NB4 (cell line): Measurements from ENCODE around the gene COL4A2.

Experiments
- DNase-seq: peaks from one replicate; pipeline ENCODE4 v3.0.0; 2010; ENCODE audit warnings: low read depth
- H3K4me3 ChIP-seq: one replicate; pipeline ENCODE4 v1.5.1; 2011; ENCODE audit warnings: mild to moderate bottlenecking, low read depth, low read length, moderate library complexity
- CTCF ChIP-seq: IDR thresholded peaks from one replicate; pipeline ENCODE4 v1.5.1; 2012; ENCODE audit warnings: low read depth, low read length
- MAX ChIP-seq: IDR thresholded peaks from 2 replicates; pipeline ENCODE4 v1.6.1; 2011; ENCODE audit warnings: low read depth, low read length
- MYC ChIP-seq: IDR thresholded peaks from 2 replicates; pipeline ENCODE4 v1.6.1; 2011; ENCODE audit warnings: low read depth, low read length
- POLR2A ChIP-seq: IDR thresholded peaks from 2 replicates; pipeline ENCODE4 v1.6.1; 2011; ENCODE audit warnings: mild to moderate bottlenecking; ENCODE audit not compliant: insufficient read length; ENCODE audit errors: extremely low read depth

The COL4A2 gene

GRCh38 chr13:110447058-110447511, 140.0 kb downstream of the COL4A2 start:
- no peak overlapping the region for H3K4me3 ChIP-seq
- DNase-seq: no peak
- no peak for TF ChIP-seq CTCF
- TF ChIP-seq MYC: no peak
- no peak for TF ChIP-seq POLR2A
- no peak for TF ChIP-seq MAX

- DNase-seq: no peak
- TF ChIP-seq CTCF: no peak
- no peak overlapping the region for H3K4me3 ChIP-seq
These were observed 140.7 kb downstream of the COL4A2 start for GRCh38 chr13:110447801-110448200.

- TF ChIP-seq MYC (no peak), CTCF (no peak), POLR2A (no peak), MAX (no peak)
- DNase-seq: no peak
- H3K4me3 ChIP-seq: no peak overlapping the region
These were observed 141.1 kb downstream of the COL4A2 start for GRCh38 chr13:110448230-110448629.

- TF ChIP-seq POLR2A (no peak), CTCF (no peak), MAX (no peak), MYC (no peak)
These were observed 141.6 kb downstream of the COL4A2 start for GRCh38 chr13:110448677-110449076.

GRCh38 chr13:110449219-110450015, 142.3 kb downstream of the COL4A2 start:
- no peak for DNase-seq
- H3K4me3 ChIP-seq: no peak overlapping the region
- TF ChIP-seq CTCF (no peak), MAX (no peak), MYC (no peak), POLR2A (no peak)

More at GRCh38 chr13:110448677-110449076, 141.6 kb downstream of the COL4A2 start:
- H3K4me3 ChIP-seq: no peak overlapping the region
- no peak for DNase-seq
